Measurements from ENCODE around the gene FAM98B.
"Not testable (repeated sequence)": the region's sequence is repeated elsewhere in the genome, so short reads cannot be mapped to it uniquely, and the experiment has no call there.

The FAM98B gene

DNA sequence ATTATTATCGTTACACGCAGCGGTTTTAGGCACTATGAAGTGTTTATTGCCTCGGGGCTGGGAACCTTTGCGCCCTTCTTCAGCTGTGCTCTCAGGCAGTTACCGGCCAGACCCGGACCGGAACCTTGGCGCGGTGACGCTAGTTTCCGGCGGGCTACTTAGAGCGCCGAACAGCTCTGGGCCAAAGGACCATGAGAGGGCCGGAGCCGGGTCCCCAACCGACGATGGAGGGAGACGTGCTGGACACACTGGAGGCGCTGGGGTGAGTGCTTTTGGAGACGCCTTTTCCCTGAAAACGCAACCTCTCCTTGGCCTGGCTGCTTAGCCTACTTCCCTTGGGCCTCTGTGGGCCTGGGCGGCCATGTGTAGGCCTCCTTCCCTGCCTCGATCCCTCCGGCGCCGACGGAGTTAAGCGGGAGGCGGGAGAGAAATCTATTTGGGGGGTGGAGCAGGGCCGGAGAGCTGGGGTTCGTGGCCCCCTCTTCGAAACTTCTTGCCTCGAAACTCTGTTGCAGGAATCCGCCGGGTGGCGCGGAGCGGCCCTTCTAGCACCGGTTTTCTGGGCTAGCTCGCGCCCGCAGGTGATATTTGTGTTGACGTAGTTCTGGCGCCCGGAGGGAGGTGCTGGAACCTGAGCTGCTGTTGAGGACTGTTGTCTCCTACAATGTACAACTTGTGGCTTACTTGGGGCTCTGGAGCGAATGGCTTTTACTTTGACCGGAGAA, at the start of gene FAM98B:
TSS of gene FAM98B (plus strand) at position 157 of the 725 bp plus-strand sequence. CDS start at position 192, 35 bp downstream.
- peak; percentile 47 for DNase-seq

DNA sequence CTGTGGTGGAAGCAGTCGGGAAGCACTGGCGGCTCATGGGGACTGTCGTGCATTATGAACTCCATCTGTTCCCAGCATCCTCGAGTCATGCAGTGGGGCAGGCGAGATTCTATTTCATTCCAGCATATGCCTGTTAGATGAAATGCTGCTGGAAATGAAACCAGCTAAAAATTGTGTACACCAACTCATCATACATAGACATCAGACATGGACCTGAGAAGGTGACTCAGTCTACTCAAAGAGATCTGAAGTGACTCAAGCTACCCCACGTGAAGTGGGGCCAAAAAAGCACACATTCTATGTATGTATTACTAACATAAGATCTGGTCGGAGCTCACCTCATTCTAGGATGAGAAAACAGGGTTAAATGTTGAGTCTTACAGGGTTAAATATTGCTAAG, 47.5 kb upstream of the FAM98B start:
- no peak for DNase-seq

DNA sequence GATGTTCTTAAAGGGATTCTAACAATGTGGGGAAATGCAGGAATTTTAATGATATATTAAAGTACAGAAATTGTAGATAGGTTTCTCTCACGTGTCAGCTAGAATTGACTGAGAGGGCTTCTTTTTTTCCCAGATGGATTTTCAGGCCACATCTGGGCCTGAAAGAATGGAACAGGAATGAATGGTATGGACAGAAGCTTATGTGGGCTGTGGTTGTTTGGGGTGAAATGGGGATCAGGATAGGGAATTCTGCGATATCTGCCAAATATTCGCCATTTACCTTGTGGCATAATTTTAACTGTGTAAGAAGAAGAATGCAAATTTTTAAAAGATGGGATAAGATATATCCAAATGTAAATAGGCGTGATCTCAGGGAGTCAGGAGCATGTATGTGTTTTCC, 45.4 kb upstream of the FAM98B start:
- no peak for DNase-seq

DNA sequence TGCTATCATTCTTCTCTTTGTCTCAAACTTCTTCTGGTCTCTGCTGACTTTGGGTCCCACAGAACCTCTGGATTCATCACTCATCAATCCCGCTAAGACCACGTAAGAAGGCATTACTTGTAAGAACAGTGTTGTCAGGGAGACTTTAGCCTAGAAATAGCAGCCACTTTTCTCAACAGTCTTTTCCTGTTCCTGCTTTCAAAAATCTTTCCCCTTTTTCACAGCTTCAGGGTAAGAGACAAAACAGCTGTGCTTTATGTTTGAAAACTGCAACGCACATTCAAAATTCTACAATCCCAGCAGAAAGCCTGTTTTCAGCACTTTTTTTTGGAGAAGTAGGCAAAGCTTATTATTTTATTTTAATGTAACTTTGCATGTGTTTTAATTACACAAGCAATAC, 42.0 kb upstream of the FAM98B start:
- DNase-seq, result no peak

DNA sequence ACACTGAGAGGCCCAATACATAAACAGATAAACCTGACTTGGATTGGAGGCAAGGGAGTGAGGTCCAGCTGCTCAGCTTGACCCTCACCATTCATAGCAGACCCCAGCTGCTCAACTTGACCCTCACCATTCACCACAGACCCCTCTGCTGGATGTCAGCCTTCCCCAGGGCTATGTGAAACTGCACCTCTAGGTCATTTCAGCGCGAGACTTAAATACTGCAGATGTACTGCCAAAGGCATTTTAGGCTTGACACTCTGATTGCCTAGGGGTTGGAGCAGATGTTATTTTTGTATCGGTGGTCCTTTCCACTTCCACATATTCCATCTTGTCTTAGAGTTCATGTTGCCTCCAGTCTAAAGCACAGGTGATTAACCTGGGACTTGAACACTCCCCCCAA, 41.5 kb upstream of the FAM98B start:
- DNase-seq, result no peak

- no peak for DNase-seq
Observed at GRCh38 chr15:38414357-38414756, 39.6 kb upstream of the FAM98B start.

- DNase-seq, result no peak
Observed at GRCh38 chr15:38421069-38421690, 32.7 kb upstream of the FAM98B start.

GRCh38 chr15:38424101-38424552, 29.8 kb upstream of the FAM98B start:
- DNase-seq, result no peak

DNA sequence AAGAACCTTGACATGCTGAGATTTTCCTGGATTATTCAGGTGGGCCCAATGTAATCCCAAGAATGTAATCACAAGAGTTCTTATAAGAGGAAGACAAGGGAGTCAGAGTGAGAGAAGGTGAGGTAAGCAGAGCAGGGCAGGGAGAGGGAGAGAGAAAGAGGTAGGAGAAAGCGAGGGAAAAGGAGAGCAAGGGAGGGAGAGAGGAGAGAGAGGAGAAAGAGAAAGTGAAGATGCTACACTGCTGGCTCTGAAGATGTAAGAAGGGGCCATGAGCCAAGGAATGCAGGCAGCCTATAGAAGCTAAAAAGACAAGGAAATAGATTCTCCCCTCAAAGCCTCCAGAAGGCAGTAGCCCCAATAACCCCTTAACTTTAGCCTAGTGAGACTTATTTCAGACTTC, 28.7 kb upstream of the FAM98B start:
- no peak for DNase-seq

- DNase-seq, result no peak
Observed at GRCh38 chr15:38427380-38427779, 26.5 kb upstream of the FAM98B start.

DNA sequence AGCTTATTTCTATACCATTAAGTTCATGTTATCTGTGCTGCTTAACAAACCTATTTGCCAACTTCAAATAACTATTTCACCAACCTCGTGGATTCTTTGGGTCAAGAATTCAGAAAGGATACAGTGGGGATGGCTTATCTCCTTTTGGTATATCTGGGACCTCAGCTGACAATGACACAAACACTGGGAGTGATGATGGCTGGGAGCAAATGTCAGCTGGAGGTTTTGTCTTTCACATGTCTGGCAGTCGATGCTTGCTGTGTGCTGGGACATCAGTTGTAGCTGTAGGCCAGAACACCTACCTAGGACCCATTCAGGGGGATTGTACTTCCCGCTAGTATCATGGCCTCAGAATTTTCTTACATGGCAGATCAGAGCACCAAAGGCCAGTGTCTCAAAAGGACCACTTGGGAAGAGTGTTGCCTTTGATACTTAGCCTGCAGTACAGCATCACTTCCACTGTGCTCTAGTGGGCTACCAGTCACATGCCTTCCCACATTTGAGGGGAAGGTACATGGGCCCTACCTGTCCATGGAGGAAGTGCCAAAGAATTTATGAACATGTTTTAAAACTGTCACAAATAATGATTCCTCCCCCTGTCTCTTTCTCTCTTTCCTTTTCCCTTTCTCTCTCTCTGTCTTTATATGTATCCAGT, 23.7 kb upstream of the FAM98B start:
- no peak for DNase-seq

- DNase-seq, result no peak
Observed at GRCh38 chr15:38436993-38437392, 16.9 kb upstream of the FAM98B start.

GRCh38 chr15:38437603-38438002, 16.3 kb upstream of the FAM98B start:
- DNase-seq, result not testable (repeated sequence)

DNA sequence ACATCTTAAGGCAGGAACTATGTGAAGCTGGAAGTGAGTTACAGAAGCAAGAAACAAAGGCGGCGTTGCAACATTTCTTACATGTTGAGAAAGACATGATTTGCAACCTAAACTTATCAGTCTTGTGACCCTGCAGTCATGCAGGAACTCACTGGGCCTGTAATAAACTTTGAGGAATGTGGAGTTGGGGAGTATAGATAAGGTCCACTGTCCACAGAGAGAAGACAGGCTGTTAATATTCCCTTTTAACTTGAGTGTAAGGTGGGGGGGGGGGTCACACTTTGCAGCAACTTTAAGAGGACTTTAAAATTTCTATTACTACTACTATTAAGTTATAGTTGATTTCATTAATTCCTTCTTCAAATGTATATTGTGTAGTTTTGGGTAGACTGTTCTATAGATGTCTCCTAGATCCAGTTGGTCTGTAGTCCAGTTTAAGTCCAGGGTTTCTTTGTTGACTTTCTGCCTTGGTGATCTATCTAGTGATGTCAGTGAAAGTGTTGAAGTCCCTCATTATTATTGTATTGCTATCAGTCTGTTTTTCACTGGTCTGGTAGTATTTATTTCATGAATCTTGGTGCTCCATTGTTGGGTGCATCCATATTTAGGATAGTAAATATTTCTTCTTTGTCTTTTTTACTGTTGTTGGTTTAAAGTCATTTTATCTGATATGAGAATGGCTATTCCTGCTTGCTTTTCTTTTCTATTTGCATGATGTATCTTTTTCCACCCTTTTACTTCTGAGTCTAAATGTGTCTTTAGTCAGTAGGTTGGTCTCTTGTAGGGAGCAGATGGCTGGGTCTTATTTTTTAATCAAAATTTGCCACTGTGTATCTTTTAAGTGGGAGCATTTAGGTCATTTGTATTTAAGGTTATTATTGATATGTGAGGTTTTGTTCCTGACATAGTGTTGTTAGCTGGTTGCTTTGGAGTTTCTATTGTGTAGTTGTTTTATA, 15.6 kb upstream of the FAM98B start:
- no peak for DNase-seq

DNA sequence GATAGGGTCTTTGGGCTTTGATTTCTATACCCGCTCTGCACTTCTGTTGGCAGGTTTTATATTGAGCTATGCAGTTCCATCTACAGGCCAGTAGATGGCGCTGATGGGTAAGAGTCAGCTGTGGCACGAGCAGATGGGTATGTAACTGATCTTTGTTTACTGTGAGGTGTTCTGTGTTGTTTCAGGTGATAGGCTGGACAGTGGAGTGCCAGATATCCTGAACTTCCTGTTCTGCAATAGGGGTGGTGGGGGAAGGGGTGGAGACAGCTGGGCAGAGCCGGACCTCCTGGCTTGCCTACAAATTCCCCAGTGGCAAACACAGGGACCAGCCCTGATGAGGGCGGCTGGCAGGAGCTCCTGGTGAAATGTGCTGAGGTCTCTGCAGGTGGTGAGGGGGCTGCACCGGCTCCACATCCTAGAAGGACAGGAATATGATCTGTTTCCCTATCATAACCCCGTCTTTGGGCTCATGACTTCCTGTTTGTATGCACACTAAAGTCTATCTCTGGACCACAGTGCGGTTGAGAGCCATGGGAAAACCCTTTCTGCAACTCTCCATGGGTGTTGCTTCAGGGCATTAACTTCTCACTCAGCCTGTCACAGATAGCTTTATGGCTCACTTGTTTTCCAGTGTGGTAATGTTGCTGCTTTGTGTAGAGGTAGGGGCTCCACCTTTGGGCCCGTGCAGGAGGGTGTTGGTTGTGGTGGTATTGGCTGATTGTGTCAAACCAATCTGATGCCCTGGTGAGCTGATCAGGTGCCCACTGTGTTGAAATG, 13.4 kb upstream of the FAM98B start:
- DNase-seq, result peak; percentile 53

GRCh38 chr15:38441130-38441519, 12.8 kb upstream of the FAM98B start:
- no peak for DNase-seq

DNA sequence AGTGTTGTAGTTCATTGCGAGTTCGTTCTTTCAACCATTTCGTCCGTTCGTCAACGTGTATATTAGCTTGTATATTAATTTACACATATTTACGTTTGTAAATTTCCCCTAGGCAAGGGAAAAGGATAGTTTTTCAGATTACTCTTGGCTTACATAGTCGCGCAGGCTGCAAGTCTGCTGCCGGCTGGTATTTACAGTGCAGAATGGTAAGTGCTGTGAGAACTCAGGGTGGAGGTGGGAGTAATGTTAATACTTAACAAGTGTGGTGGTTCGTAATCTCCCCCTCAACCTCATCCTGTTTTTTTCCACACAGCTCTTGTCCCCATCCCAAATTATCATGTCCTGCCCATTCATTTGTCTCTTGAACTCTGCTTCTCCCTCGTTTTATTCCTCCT, 766 bp downstream of the FAM98B start:
- no peak for DNase-seq

GRCh38 chr15:38455092-38455491, 1.2 kb downstream of the FAM98B start:
- DNase-seq, result no peak

GRCh38 chr15:38458646-38459045, 4.7 kb downstream of the FAM98B start:
- DNase-seq, result no peak

GRCh38 chr15:38459480-38459879, 5.6 kb downstream of the FAM98B start:
- no peak for DNase-seq

GRCh38 chr15:38460543-38460942, 6.6 kb downstream of the FAM98B start:
- DNase-seq, result no peak
